Endodermal cell (in vitro differentiated cells): Measurements from ENCODE around the gene OPCML. TPM values are rescaled to one million over a fixed set of nuclear protein-coding genes. Genes with fewer than 3 reads are reported as not detected.

ENCODE experiments used
- DNase-seq: peaks from one replicate; pipeline ENCODE4 v3.0.0-alpha.2; 2017
- H3K27ac ChIP-seq: 2 replicates; pipeline ENCODE4 v1.5.1; 2013; ENCODE audit warnings: mild to moderate bottlenecking, low read depth, low read length, moderate library complexity
- H3K27me3 ChIP-seq: 2 replicates; pipeline ENCODE4 v1.6.1; 2013; ENCODE audit warnings: mild to moderate bottlenecking, low read length, moderate library complexity; ENCODE audit not compliant: insufficient read depth, control insufficient read depth, poor library complexity, severe bottlenecking
- H3K36me3 ChIP-seq: 2 replicates; pipeline ENCODE4 v1.7.0; 2013; ENCODE audit warnings: mild to moderate bottlenecking, low read length, moderate library complexity; ENCODE audit not compliant: control insufficient read depth, insufficient read depth
- H3K4me1 ChIP-seq: one replicate; pipeline ENCODE4 v1.7.0; 2013; ENCODE audit warnings: low read length; ENCODE audit not compliant: control insufficient read depth, insufficient read depth
- H3K4me3 ChIP-seq: 2 replicates; pipeline ENCODE4 v1.5.1; 2013; ENCODE audit warnings: mild to moderate bottlenecking, low read length, moderate library complexity
- H3K9ac ChIP-seq: 2 replicates; pipeline ENCODE4 v1.6.1; 2013; ENCODE audit warnings: mild to moderate bottlenecking, low read length, moderate library complexity; ENCODE audit not compliant: poor library complexity, severe bottlenecking; ENCODE audit errors: extremely low read depth
- H3K9me3 ChIP-seq: 2 replicates; pipeline ENCODE4 v1.6.1; 2013; ENCODE audit warnings: mild to moderate bottlenecking, low read length, moderate library complexity; ENCODE audit not compliant: control insufficient read depth
- H3K27ac Mint-ChIP-seq: 2 replicates; pipeline ENCODE4 v1.8.0; 2020; ENCODE audit warnings: mixed read lengths
- H3K27me3 Mint-ChIP-seq: 2 replicates; pipeline ENCODE4 v1.8.0; 2021; ENCODE audit warnings: mild to moderate bottlenecking, mixed read lengths; ENCODE audit not compliant: insufficient read depth
- H3K36me3 Mint-ChIP-seq: 2 replicates; pipeline ENCODE4 v1.8.0; 2020; ENCODE audit warnings: low read depth, mixed read lengths
- H3K4me1 Mint-ChIP-seq: 2 replicates; pipeline ENCODE4 v1.8.0; 2020; ENCODE audit warnings: mixed read lengths
- H3K4me3 Mint-ChIP-seq: 2 replicates; pipeline ENCODE4 v1.8.0; 2020; ENCODE audit warnings: mild to moderate bottlenecking, moderate library complexity, mixed read lengths
- H3K9me3 Mint-ChIP-seq: 2 replicates; pipeline ENCODE4 v1.8.0; 2020; ENCODE audit warnings: mild to moderate bottlenecking, mixed read lengths
- CTCF ChIP-seq: fragments of 200-600 bp; sonication (generic); conservative IDR thresholded peaks from 2 replicates; pipeline ENCODE4 v1.5.0; 2021; ENCODE audit warnings: antibody characterized with exemption, mild to moderate bottlenecking
- WGBS, 2 experiments: methylation state at CpG; one replicate each; pipeline versions ENCODE4 v1.1.5 to v1.1.7; 2013; ENCODE audit warnings: missing lambda C conversion rate in 2 of 2, mixed read lengths in 1 of 2; ENCODE audit not compliant: insufficient coverage in 1 of 2, insufficient read length in 1 of 2; 5-methylcytosine and 5-hydroxymethylcytosine counted together
- total RNA-seq, 2 donors: library from RNA; stranded (reverse); fragmentation: NEBNext Ultra II Directional in 1 of 2; extraction: Animal tissue kit (Norgen Biotek cat#: 25700) in 1 of 2; gene quantifications; 2 replicates in 1 of 2; 3 replicates in 1 of 2; pipeline ENCODE4 v1.2.1, GENCODE V29; 2021

The OPCML gene
- total RNA-seq, 2 donors from 2014 or later, result 0.49 to 0.86 TPM

DNA sequence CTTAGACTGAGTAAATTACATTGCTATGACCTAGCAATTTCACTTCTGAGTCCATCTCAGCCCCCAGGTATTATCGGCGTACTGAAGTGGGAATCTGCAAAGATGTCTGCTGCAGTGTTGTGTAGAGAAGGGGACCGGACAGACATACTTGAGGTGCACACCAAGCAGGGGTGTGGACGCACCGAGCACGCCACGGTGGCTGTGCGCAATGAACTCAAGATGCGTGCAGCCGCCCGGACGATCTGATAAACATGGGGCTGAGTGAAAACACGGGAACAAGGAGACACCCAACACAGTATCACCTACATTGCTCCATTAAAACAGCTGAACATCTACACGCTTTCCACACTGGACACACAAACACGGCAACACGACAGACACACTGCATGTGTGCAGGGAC is 454.3 kb downstream of the OPCML start:
- H3K4me3 ChIP-seq, result no peak overlapping the region
- no peaks in the 10 kb centered on the region for H3K36me3 Mint-ChIP-seq
- H3K9me3 ChIP-seq, result no peaks in the 10 kb centered on the region
- peaks cover 5% of the 10 kb centered on the region for H3K4me1 Mint-ChIP-seq
- no peaks in the 10 kb centered on the region for H3K36me3 ChIP-seq
- H3K9me3 Mint-ChIP-seq, result no peaks in the 10 kb centered on the region
- 86 to 90% methylated on average over 9 to 16 of the region's 16 CpGs for WGBS, 2 experiments
- H3K4me1 ChIP-seq, result no peaks in the 10 kb centered on the region
- peaks cover 17% of the 10 kb centered on the region for H3K27me3 ChIP-seq
- H3K27ac ChIP-seq, result no peak overlapping the region
- H3K27me3 Mint-ChIP-seq, result peaks cover 40% of the 10 kb centered on the region
- no peak overlapping the region for H3K4me3 Mint-ChIP-seq
- no peak overlapping the region for H3K9ac ChIP-seq
- TF ChIP-seq CTCF, result no peak
- H3K27ac Mint-ChIP-seq, result no peak overlapping the region
- no peak for DNase-seq

GRCh38 chr11:133075351-133075750 is 456.9 kb downstream of the OPCML start:
- DNase-seq, result no peak
- no peak overlapping the region for H3K27ac Mint-ChIP-seq

GRCh38 chr11:133072858-133073582 is 459.3 kb downstream of the OPCML start:
- Mint-ChIP-seq H3K9me3 (no peaks in the 10 kb centered on the region), H3K4me1 (peaks cover 7% of the 10 kb centered on the region), H3K27me3 (peaks cover 13% of the 10 kb centered on the region), H3K4me3 (no peak overlapping the region), H3K36me3 (no peaks in the 10 kb centered on the region), H3K27ac (no peak overlapping the region)
- Histone ChIP-seq H3K4me3 (no peak overlapping the region), H3K9ac (no peak overlapping the region), H3K9me3 (no peaks in the 10 kb centered on the region), H3K27ac (no peak overlapping the region), H3K36me3 (no peaks in the 10 kb centered on the region), H3K27me3 (peaks cover 21% of the 10 kb centered on the region), H3K4me1 (no peaks in the 10 kb centered on the region)
- TF ChIP-seq CTCF, result no peak
- no peak for DNase-seq
- 91 to 93% methylated on average over 6 to 10 of the region's 10 CpGs for WGBS, 2 experiments

More at GRCh38 chr11:133075351-133075750, 456.9 kb downstream of the OPCML start:
- Mint-ChIP-seq H3K4me1 (peaks cover 7% of the 10 kb centered on the region), H3K36me3 (no peaks in the 10 kb centered on the region), H3K4me3 (no peak overlapping the region), H3K9me3 (no peaks in the 10 kb centered on the region), H3K27me3 (peaks cover 29% of the 10 kb centered on the region)
- H3K9ac ChIP-seq, result no peak overlapping the region
- peaks cover 25% of the 10 kb centered on the region for H3K27me3 ChIP-seq
- H3K4me3 ChIP-seq, result no peak overlapping the region
- H3K27ac ChIP-seq, result no peak overlapping the region
- TF ChIP-seq CTCF, result no peak
- no peaks in the 10 kb centered on the region for H3K4me1 ChIP-seq
- no peaks in the 10 kb centered on the region for H3K36me3 ChIP-seq
- no peaks in the 10 kb centered on the region for H3K9me3 ChIP-seq
- WGBS, 2 experiments, result 85 to 94% methylated on average over 5 to 8 of the region's 8 CpGs
